ENCODE data around the gene ANKRD24. TPM values are rescaled to one million over a fixed set of nuclear protein-coding genes. Genes with fewer than 3 reads are reported as not detected.

ANKRD24 gene
- total and polyA plus RNA-seq, 2 of the 13 experiments (the other 11 are each of a cell fraction or from before 2014, with no cell fraction given) = 0.13 to 0.24 TPM

- TF ChIP-seq ZNF281 (CRISPR knock-in tag; IDR thresholded peaks at IDR 0.05; ENCODE audit: borderline replicate concordance) (no peak), ZBTB10 (CRISPR knock-in tag; IDR thresholded peaks at IDR 0.05; ENCODE audit: borderline replicate concordance) (no peak), ZNF839 (CRISPR knock-in tag; IDR thresholded peaks at IDR 0.05; ENCODE audit: borderline replicate concordance) (peak; percentile 38; the same call in 1 of the 2 replicates), THAP11 (CRISPR knock-in tag; IDR thresholded peaks at IDR 0.05) (0 out of 2 replicates have a peak, but pooled peaks have one; percentile 23), HNF4A (CRISPR knock-in tag; IDR thresholded peaks at IDR 0.05) (no peak), HOXA3 (CRISPR knock-in tag; IDR thresholded peaks at IDR 0.05) (no peak), ZNF317 (CRISPR knock-in tag; IDR thresholded peaks at IDR 0.05) (no peak), MXD4 (CRISPR knock-in tag; IDR thresholded peaks at IDR 0.05) (no peak), AGO2 (optimal IDR thresholded peaks at IDR 0.05; ENCODE audit: low read depth, low read length) (no peak), TMF1 (CRISPR knock-in tag; IDR thresholded peaks at IDR 0.05; ENCODE audit: low read depth) (no peak), FOXO1 (CRISPR knock-in tag; IDR thresholded peaks at IDR 0.05) (no peak), ZEB1 (IDR thresholded peaks at IDR 0.05; ENCODE audit: insufficient replicate concordance, low read depth) (no peak), BHLHE40 (IDR thresholded peaks at IDR 0.05; ENCODE audit: low read length) (no peak), SRSF9 (IDR thresholded peaks at IDR 0.05; ENCODE audit: borderline replicate concordance, insufficient read depth, low read depth, low read length, poor library complexity, severe bottlenecking) (no peak), SIX1 (CRISPR knock-in tag; IDR thresholded peaks at IDR 0.05; ENCODE audit: borderline replicate concordance) (no peak), KMT2B (CRISPR knock-in tag; IDR thresholded peaks at IDR 0.05) (no peak), CENPBD1 (CRISPR knock-in tag; IDR thresholded peaks at IDR 0.05; ENCODE audit: borderline replicate concordance, low read depth) (no peak), ATRX (CRISPR knock-in tag; IDR thresholded peaks at IDR 0.05; ENCODE audit: borderline replicate concordance) (no peak), ZNF44 (CRISPR knock-in tag; IDR thresholded peaks at IDR 0.05) (no peak), BCL3 (CRISPR knock-in tag; IDR thresholded peaks at IDR 0.05) (no peak)
- TF ChIP-seq, protein P1, sequence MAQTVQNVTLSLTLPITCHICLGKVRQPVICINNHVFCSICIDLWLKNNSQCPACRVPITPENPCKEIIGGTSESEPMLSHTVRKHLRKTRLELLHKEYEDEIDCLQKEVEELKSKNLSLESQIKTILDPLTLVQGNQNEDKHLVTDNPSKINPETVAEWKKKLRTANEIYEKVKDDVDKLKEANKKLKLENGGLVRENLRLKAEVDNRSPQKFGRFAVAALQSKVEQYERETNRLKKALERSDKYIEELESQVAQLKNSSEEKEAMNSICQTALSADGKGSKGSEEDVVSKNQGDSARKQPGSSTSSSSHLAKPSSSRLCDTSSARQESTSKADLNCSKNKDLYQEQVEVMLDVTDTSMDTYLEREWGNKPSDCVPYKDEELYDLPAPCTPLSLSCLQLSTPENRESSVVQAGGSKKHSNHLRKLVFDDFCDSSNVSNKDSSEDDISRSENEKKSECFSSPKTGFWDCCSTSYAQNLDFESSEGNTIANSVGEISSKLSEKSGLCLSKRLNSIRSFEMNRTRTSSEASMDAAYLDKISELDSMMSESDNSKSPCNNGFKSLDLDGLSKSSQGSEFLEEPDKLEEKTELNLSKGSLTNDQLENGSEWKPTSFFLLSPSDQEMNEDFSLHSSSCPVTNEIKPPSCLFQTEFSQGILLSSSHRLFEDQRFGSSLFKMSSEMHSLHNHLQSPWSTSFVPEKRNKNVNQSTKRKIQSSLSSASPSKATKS (CRISPR knock-in tag; IDR thresholded peaks at IDR 0.05) = no peak
These were observed 50.9 kb downstream of the ANKRD24 start (continued) for GRCh38 chr19:4233282-4233853.
